Measurements from ENCODE around the gene OR2C3.

DNA sequence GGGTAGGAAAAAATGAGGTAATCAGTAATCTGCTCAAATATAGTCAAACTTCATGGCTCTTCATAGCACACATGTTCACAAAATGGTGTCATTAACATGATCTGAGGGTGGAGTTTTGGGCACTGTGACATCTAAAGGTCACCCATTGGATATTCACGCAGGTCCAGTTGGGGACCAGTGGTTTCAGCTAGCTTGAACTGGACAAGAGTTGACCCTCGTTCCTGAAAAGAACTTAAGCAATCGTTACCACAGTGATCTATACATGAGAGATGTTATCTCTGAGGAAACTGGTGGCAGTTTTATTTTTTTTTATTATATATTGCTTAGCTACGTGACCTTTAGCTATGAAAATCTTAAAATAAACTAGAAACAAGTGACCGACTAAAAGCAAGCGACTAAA, 3.0 kb upstream of the OR2C3 start:
- TF ChIP-seq CTCF (IDR thresholded peaks at IDR 0.05; ENCODE audit: low read length) (no peak), EZH2 (optimal IDR thresholded peaks at IDR 0.05; ENCODE audit: low read depth, low read length) (no peak)
